HL-60 (cell line): ENCODE data around the gene VWA8.

Source experiments
- DNase-seq, 2 experiments: peaks; one replicate each; pipeline ENCODE4 v3.0.0-alpha.2; 2010 to 2020; ENCODE audit warnings: low read depth in 1 of 2, low spot score in 1 of 2
- H3K27ac ChIP-seq: fragments of 250-450 bp; sonication (Bioruptor Pico); replicated peaks from 2 replicates; pipeline ENCODE4 v1.5.1; 2020; ENCODE audit warnings: mild to moderate bottlenecking, moderate library complexity
- H3K27me3 ChIP-seq: fragments of 250-450 bp; sonication (Bioruptor Pico); 2 replicates; pipeline ENCODE4 v1.5.1; 2021; ENCODE audit warnings: mild to moderate bottlenecking, moderate library complexity; ENCODE audit not compliant: insufficient read depth, poor library complexity, severe bottlenecking
- H3K4me3 ChIP-seq: replicated peaks from 2 replicates; pipeline ENCODE4 v1.5.1; 2011; ENCODE audit warnings: mild to moderate bottlenecking, control low read depth, low read length; ENCODE audit not compliant: insufficient read depth
- GABPA ChIP-seq: IDR thresholded peaks from 2 replicates; pipeline ENCODE4 v1.6.1; 2012; ENCODE audit warnings: low read depth
- POLR2AphosphoS5 ChIP-seq: IDR thresholded peaks from 2 replicates; pipeline ENCODE4 v1.6.1; 2012; ENCODE audit warnings: low read depth
- SPI1 ChIP-seq: IDR thresholded peaks from 2 replicates; pipeline ENCODE4 v1.6.1; 2012; ENCODE audit warnings: low read depth, mild to moderate bottlenecking, borderline replicate concordance
- TF ChIP-seq, protein P1 (sequence below): IDR thresholded peaks from 2 replicates; pipeline ENCODE4 v1.6.1; 2012; ENCODE audit warnings: low read depth; ENCODE audit not compliant: insufficient replicate concordance
- TF ChIP-seq, protein P2 (sequence below): IDR thresholded peaks from one replicate; pipeline ENCODE4 v1.5.1; 2011; ENCODE audit warnings: low read length, control low read depth, inconsistent platforms; ENCODE audit not compliant: insufficient read depth

VWA8 gene

DNA sequence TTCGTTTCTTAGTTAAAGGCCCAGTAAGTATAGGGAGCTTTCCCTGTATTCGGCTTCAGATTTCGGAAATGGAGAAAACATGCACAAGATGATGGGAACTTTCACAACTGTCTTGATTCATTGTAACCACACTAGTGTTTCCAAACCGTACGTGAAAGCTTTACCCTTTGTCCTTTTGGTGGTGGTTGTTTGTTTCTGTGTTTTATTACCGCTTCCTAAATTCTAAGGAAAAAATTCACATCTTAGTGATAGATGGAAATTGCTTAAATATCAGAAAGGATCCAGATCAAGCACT, 504 bp upstream of the VWA8 start:
- H3K4me3 ChIP-seq: peak overlapping the region; percentile 82
- no peaks in the 10 kb centered on the region for H3K27me3 ChIP-seq
- DNase-seq: no peak
- TF ChIP-seq, protein P1, sequence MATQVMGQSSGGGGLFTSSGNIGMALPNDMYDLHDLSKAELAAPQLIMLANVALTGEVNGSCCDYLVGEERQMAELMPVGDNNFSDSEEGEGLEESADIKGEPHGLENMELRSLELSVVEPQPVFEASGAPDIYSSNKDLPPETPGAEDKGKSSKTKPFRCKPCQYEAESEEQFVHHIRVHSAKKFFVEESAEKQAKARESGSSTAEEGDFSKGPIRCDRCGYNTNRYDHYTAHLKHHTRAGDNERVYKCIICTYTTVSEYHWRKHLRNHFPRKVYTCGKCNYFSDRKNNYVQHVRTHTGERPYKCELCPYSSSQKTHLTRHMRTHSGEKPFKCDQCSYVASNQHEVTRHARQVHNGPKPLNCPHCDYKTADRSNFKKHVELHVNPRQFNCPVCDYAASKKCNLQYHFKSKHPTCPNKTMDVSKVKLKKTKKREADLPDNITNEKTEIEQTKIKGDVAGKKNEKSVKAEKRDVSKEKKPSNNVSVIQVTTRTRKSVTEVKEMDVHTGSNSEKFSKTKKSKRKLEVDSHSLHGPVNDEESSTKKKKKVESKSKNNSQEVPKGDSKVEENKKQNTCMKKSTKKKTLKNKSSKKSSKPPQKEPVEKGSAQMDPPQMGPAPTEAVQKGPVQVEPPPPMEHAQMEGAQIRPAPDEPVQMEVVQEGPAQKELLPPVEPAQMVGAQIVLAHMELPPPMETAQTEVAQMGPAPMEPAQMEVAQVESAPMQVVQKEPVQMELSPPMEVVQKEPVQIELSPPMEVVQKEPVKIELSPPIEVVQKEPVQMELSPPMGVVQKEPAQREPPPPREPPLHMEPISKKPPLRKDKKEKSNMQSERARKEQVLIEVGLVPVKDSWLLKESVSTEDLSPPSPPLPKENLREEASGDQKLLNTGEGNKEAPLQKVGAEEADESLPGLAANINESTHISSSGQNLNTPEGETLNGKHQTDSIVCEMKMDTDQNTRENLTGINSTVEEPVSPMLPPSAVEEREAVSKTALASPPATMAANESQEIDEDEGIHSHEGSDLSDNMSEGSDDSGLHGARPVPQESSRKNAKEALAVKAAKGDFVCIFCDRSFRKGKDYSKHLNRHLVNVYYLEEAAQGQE: no peak
- no peak for TF ChIP-seq SPI1
- no peak for TF ChIP-seq POLR2AphosphoS5
- TF ChIP-seq, protein P2, sequence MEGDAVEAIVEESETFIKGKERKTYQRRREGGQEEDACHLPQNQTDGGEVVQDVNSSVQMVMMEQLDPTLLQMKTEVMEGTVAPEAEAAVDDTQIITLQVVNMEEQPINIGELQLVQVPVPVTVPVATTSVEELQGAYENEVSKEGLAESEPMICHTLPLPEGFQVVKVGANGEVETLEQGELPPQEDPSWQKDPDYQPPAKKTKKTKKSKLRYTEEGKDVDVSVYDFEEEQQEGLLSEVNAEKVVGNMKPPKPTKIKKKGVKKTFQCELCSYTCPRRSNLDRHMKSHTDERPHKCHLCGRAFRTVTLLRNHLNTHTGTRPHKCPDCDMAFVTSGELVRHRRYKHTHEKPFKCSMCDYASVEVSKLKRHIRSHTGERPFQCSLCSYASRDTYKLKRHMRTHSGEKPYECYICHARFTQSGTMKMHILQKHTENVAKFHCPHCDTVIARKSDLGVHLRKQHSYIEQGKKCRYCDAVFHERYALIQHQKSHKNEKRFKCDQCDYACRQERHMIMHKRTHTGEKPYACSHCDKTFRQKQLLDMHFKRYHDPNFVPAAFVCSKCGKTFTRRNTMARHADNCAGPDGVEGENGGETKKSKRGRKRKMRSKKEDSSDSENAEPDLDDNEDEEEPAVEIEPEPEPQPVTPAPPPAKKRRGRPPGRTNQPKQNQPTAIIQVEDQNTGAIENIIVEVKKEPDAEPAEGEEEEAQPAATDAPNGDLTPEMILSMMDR: no peak
- TF ChIP-seq GABPA: no peak
- H3K27ac ChIP-seq: peak overlapping the region; percentile 69

DNA sequence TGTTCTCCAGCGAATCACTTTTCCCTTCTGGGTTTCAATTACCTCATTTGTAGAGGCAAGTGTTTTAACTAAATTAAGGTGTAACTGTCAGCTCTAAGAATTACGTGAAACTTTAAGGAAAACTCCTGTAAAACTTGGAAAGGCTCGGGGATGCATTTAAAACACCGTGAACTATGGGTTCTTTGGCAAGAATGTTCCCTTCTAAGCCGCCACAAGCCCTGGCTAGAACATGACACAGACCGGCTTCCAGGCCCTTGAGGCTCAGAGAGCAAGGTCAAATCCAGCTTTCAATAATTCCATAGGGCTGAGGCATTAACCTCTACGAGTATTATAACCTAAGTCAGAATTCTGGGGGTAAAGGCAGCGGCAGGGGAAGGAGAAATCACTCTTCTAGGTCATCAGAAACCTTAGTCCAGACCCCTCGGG, 685 bp downstream of the VWA8 start:
- no peak for DNase-seq
- Histone ChIP-seq H3K27ac (peak overlapping the region; percentile 69), H3K27me3 (no peaks in the 10 kb centered on the region), H3K4me3 (peak overlapping the region; percentile 82)
- TF ChIP-seq GABPA (no peak), POLR2AphosphoS5 (no peak), SPI1 (no peak)
- TF ChIP-seq, protein P2: no peak
- TF ChIP-seq, protein P1: no peak

DNA sequence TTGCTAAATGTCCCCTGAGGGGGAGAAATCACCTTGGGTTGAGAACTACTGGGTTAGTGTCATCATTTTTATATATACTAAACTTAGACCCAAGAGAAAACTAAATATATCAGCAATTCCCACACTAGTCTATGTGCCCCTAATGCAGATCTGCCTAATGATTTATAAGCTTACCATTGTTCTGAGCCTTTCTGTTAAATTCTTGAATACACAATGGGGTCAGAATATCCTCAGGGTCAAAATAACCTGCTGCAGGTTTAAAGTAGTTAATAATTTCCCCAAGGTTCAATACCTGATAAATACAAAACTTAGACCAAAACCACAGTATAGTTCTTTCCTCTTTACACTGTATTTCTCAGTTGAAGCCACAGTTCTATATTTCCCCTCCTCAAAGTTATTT, 4.6 kb downstream of the VWA8 start:
- TF ChIP-seq SPI1: no peak
- TF ChIP-seq GABPA: no peak
- TF ChIP-seq POLR2AphosphoS5: no peak
- TF ChIP-seq, protein P2: no peak
- TF ChIP-seq, protein P1: no peak
- DNase-seq: no peak
- H3K27ac ChIP-seq: peak overlapping the region; percentile 67
- no peaks in the 10 kb centered on the region for H3K27me3 ChIP-seq
- no peak overlapping the region for H3K4me3 ChIP-seq
